ENCODE data around the gene EIF3K. TPM values are rescaled to one million over a fixed set of nuclear protein-coding genes. Genes with fewer than 3 reads are reported as not detected.
"Not testable (repeated sequence)": the region's sequence is repeated elsewhere in the genome, so short reads cannot be mapped to it uniquely, and the experiment has no call there.

Gene EIF3K
- total RNA-seq, 1 donor, result 491 TPM

DNA sequence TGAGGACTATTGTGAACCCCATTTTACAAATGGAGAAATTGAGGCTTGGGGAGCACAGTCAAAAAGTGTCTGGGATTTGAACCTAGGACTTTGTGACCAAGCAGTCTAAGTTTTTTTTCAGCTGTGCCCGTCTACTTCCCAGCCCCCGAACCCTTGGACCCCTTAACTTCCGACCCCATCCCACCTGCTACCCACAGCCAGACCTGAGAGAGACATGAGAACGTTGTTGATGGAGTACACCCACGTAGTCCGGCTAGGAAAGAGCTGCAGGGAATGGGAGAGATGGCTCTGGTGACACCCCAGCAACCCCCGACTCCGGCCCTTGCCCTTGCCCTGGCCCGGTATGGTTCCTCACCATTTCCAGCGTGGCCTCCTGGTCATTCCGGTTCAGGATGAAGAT lies 19.3 kb upstream of the EIF3K start:
- H3K4me3 ChIP-seq (ENCODE audit: low read depth, low read length), result no peak overlapping the region
- DNase-seq (ENCODE audit: low read depth), result no peak
- TF ChIP-seq, protein P1, sequence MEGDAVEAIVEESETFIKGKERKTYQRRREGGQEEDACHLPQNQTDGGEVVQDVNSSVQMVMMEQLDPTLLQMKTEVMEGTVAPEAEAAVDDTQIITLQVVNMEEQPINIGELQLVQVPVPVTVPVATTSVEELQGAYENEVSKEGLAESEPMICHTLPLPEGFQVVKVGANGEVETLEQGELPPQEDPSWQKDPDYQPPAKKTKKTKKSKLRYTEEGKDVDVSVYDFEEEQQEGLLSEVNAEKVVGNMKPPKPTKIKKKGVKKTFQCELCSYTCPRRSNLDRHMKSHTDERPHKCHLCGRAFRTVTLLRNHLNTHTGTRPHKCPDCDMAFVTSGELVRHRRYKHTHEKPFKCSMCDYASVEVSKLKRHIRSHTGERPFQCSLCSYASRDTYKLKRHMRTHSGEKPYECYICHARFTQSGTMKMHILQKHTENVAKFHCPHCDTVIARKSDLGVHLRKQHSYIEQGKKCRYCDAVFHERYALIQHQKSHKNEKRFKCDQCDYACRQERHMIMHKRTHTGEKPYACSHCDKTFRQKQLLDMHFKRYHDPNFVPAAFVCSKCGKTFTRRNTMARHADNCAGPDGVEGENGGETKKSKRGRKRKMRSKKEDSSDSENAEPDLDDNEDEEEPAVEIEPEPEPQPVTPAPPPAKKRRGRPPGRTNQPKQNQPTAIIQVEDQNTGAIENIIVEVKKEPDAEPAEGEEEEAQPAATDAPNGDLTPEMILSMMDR (IDR thresholded peaks at IDR 0.05; ENCODE audit: insufficient read depth, low read length), result no peak

DNA sequence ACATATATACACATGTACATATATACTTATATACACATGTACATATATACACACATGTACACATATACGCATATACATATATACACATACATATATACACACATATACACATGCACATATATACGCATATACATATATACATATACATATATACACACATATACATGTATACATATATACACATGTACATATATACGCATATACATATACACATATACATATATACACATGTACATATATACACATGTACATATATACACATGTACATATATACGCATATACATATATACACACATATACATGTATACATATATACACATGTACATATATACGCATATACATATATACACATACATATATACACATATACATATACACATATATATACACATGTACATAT lies 16.1 kb upstream of the EIF3K start:
- DNase-seq (ENCODE audit: low read depth); H3K4me3 ChIP-seq (ENCODE audit: low read depth, low read length): not testable (repeated sequence)

DNA sequence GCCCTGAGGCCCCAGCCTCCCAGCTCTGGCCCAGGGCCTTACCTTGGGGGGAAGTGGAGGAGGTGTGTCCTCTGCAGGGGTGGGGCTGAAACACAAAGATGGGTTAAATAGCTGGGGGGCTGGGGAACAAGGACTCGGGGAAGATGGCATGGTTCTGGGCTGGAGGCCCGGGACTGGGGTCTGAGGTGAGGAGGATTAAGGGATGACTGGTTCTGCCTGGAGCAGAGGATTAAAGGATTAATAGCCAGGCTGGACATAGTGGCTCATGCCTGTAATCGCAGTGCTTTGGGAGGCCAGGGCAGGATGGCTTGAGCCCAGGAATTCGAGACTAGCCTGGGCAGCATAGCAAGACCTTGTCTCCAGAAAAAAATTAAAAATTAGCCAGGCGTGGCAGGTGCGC lies 12.9 kb upstream of the EIF3K start:
- DNase-seq (ENCODE audit: low read depth), result no peak
- no peak overlapping the region for H3K4me3 ChIP-seq (ENCODE audit: low read depth, low read length)
- TF ChIP-seq, protein P1 (IDR thresholded peaks at IDR 0.05; ENCODE audit: insufficient read depth, low read length), result no peak

DNA sequence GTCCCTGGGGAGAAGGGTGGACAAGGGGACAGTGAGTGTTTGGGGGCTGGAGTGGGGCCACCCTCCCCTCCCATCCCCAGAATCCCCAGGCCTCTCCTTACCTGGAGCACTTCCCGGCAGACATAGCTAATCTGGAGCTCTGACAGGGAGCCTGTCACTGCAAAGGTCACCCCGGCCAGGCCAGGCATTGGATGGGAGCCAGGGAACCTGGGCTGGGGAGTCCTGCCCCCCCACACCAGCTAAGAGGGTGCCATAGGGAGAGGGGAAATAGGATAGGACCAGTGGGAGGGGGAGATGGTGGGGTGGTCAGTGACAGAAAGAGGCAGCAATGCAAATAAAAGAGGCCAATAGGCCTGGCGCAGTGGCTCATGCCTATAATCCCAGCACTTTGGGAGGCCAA lies 4.7 kb upstream of the EIF3K start:
- TF ChIP-seq, protein P1 (IDR thresholded peaks at IDR 0.05; ENCODE audit: insufficient read depth, low read length), result no peak
- DNase-seq (ENCODE audit: low read depth), result no peak
- no peak overlapping the region for H3K4me3 ChIP-seq (ENCODE audit: low read depth, low read length)

DNA sequence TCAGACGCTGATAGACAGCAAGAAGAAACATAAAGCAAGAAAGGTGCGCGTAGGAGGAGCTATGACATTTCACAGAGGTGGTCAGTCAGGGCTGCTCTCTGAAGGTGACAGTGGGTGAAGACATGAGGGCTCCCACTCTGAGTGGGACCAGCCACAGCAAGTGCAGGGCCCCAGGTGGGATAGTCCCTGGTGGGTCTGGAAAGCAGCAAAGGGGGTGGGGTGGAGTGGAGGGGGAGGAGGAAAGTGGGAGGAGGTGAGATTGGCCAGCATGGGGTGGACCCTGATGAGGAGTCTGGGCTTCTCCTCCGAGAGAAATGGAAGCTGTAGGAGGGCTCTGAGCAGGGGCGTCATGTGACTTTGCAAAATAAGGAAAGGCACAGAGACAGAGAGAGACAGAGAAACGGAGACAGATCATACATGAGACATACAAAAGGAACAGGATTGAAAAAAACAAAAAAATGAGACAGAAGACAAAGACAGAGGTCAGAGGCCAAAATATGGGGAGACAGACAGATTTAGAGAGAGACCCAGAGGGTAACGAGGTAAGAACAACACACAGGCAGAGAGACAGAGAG lies 3.9 kb upstream of the EIF3K start:
- TF ChIP-seq, protein P1 (IDR thresholded peaks at IDR 0.05; ENCODE audit: insufficient read depth, low read length), result no peak
- no peak overlapping the region for H3K4me3 ChIP-seq (ENCODE audit: low read depth, low read length)
- DNase-seq (ENCODE audit: low read depth), result no peak

DNA sequence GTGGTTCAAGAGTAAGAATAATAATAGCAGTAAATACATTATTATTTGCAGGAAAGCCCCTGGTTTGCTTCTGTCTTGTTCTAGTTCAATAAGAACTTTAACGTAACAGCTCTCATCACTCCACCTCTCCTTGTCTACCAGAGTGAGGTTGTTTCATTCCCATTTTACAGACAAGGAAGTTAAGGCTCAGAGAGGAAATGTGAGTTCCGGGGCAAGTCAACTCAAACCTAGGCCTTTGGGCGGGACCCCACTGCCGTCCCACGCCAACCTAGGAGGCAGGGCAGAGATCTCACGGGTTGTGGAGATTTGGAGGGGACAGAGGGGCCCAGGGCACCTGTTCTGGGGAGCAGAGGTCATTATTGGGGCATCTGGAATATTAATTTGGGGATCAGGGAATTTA lies 2.7 kb upstream of the EIF3K start:
- H3K4me3 ChIP-seq (ENCODE audit: low read depth, low read length), result no peak overlapping the region
- DNase-seq (ENCODE audit: low read depth), result no peak
- TF ChIP-seq, protein P1 (IDR thresholded peaks at IDR 0.05; ENCODE audit: insufficient read depth, low read length), result no peak

DNA sequence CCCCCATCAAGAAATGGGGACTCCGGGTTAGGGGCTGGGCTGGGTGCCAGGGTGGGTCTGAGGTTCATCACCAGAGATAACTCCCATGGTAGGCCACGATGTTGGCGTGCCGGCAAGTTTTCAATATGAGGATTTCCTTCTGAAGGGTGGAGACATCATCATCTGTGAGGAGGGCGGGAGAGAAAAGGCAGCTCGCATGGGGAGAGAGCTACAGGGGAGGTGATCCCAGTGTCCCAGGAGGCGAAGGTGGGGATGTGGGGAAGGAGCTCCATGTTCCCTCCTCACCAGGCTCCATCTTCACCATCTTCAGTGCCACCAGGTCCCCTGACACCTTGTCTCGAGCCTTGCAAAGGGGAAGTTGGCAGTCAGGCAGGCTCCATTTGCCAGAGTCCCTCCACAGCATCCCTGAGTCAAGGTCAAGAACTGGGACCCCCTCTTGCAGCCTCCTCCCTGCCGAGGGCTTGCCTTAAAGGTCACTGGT lies 1.7 kb upstream of the EIF3K start:
- TF ChIP-seq, protein P1 (IDR thresholded peaks at IDR 0.05; ENCODE audit: insufficient read depth, low read length), result no peak
- no peak for DNase-seq (ENCODE audit: low read depth)
- H3K4me3 ChIP-seq (ENCODE audit: low read depth, low read length), result no peak overlapping the region
